Thoracic aorta (tissue), 2 donors: ENCODE results near the gene MBD5. TPM values are rescaled to one million over a fixed set of nuclear protein-coding genes. Genes with fewer than 3 reads are reported as not detected.

Source experiments
- ATAC-seq: fragments of 150-250 bp; one replicate; pipeline ENCODE4 v1.8.0; 2017; ENCODE audit warnings: low read depth; ENCODE audit not compliant: insufficient number of reproducible peaks, low FRiP score
- DNase-seq: peaks from one replicate; pipeline ENCODE4 v3.0.0-alpha.2; 2020; ENCODE audit warnings: low spot score
- H3K27ac ChIP-seq, 2 donors: fragments of 200-600 bp; sonication (generic); 1 replicate in 1 of 2; 2 replicates in 1 of 2; pipeline ENCODE4 v1.5.1; 2016; ENCODE audit warnings: mild to moderate bottlenecking in 2 of 2, moderate library complexity in 2 of 2
- H3K27me3 ChIP-seq: fragments of 200-600 bp; sonication (generic); replicated peaks from 2 replicates; pipeline ENCODE4 v1.6.0; 2016; ENCODE audit warnings: mild to moderate bottlenecking; ENCODE audit not compliant: insufficient read depth
- H3K36me3 ChIP-seq: fragments of 200-600 bp; sonication (generic); one replicate; pipeline ENCODE4 v1.5.1; 2016
- H3K4me1 ChIP-seq, 2 donors: fragments of 200-600 bp; sonication (generic); 1 replicate in 1 of 2; 2 replicates in 1 of 2; pipeline versions ENCODE4 v1.5.1 to v1.6.0; 2016; ENCODE audit warnings: low read depth in 2 of 2, mild to moderate bottlenecking in 1 of 2; ENCODE audit not compliant: control insufficient read depth in 1 of 2
- H3K4me3 ChIP-seq: fragments of 200-600 bp; sonication (generic); 2 replicates; pipeline ENCODE4 v1.5.1; 2016; ENCODE audit warnings: mild to moderate bottlenecking
- H3K9me3 ChIP-seq: fragments of 200-600 bp; sonication (generic); 2 replicates; pipeline ENCODE4 v1.5.1; 2016
- total RNA-seq, 2 donors: library from RNA; depleted of rRNA; stranded (reverse); fragments of >200 nt; gene quantifications; one replicate each; pipeline versions ENCODE4 v1.1.0 to v1.2.3, GENCODE V29; 2016
- TF ChIP-seq, protein P1 (sequence below): fragments of 200-600 bp; sonication (generic); IDR thresholded peaks from one replicate; pipeline ENCODE4 v1.5.1; 2019; ENCODE audit warnings: antibody characterized with exemption

Gene MBD5
- total RNA-seq, 2 donors from 2014 or later: 35.1 to 50.3 TPM

DNA sequence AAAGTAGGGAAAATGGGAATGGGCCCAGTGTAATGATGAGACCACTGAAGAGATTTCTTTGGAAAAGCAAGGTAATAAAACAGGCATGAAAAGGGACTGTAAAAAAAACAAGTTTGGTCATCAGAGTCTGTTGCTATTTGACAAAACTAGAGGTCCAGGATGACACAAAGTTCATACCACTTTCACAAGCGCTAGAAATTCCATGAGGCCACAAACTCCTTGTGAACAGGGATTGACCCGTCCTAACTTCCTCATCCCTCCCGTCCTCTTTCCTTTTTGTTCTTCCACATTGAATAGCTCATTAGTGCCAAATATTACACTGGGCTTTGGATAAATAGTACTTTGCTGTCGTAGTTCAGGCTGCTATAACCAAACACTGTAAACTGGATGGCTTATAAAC lies 434.9 kb downstream of the MBD5 start:
- H3K4me3 ChIP-seq: no peak overlapping the region
- no peaks in the 10 kb centered on the region for H3K9me3 ChIP-seq
- no peaks in the 10 kb centered on the region for H3K36me3 ChIP-seq
- H3K27ac ChIP-seq: no peak overlapping the region
- no peaks in the 10 kb centered on the region for H3K27me3 ChIP-seq
- DNase-seq (no peak), ATAC-seq (no peak)
- TF ChIP-seq, protein P1, sequence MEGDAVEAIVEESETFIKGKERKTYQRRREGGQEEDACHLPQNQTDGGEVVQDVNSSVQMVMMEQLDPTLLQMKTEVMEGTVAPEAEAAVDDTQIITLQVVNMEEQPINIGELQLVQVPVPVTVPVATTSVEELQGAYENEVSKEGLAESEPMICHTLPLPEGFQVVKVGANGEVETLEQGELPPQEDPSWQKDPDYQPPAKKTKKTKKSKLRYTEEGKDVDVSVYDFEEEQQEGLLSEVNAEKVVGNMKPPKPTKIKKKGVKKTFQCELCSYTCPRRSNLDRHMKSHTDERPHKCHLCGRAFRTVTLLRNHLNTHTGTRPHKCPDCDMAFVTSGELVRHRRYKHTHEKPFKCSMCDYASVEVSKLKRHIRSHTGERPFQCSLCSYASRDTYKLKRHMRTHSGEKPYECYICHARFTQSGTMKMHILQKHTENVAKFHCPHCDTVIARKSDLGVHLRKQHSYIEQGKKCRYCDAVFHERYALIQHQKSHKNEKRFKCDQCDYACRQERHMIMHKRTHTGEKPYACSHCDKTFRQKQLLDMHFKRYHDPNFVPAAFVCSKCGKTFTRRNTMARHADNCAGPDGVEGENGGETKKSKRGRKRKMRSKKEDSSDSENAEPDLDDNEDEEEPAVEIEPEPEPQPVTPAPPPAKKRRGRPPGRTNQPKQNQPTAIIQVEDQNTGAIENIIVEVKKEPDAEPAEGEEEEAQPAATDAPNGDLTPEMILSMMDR: no peak
- H3K4me1 ChIP-seq: peaks cover 18 to 32% of the 10 kb centered on the region in 2 donors

DNA sequence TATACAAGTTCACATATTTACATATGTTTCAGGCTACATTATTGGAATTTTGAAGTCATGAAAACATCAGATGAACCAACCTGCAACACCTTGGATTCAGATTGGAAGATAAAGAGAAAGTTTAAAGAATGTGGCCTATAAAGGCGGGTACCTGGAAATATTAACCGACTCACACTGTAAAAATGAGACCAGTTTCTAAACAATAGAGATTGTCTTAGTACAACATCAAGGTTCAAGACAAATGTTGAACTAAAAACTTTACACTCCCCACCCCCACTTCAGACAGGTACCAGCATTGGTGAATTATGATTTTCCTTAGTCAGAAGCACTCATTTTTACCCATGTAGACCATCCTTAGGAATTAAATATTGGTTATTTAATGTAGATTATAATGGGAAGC lies 437.3 kb downstream of the MBD5 start:
- Histone ChIP-seq H3K27ac (peak overlapping the region in 1 of 2 donors; percentile 65), H3K36me3 (no peaks in the 10 kb centered on the region), H3K4me3 (no peak overlapping the region), H3K27me3 (no peaks in the 10 kb centered on the region), H3K9me3 (no peaks in the 10 kb centered on the region), H3K4me1 (peaks cover 25 to 50% of the 10 kb centered on the region in 2 donors)
- DNase-seq (no peak), ATAC-seq (no peak)
- TF ChIP-seq, protein P1: no peak

DNA sequence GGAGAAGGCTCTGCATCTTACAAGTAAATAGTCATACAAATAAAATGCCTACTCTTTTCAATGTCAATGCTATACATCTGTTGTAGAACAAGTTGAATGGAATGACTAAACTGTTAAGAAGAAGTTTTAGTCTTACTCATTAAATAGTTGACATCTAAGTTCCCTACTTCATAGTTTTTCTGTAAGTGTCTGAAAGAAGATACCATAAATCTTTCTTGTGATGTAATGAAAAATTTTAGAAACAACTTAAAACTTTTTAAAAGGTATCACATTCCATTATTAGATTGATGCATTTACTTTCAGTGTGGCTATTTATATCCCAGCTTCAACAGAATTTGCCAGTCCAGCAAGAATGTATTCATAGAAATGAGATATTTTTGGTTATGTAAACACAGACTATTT lies 438.5 kb downstream of the MBD5 start:
- Histone ChIP-seq H3K4me1 (peaks cover 25 to 62% of the 10 kb centered on the region in 2 donors), H3K4me3 (no peak overlapping the region), H3K36me3 (no peaks in the 10 kb centered on the region), H3K27me3 (no peaks in the 10 kb centered on the region), H3K9me3 (no peaks in the 10 kb centered on the region), H3K27ac (peak overlapping the region in 1 of 2 donors; percentile 65)
- ATAC-seq (no peak), DNase-seq (no peak)
- TF ChIP-seq, protein P1: no peak

DNA sequence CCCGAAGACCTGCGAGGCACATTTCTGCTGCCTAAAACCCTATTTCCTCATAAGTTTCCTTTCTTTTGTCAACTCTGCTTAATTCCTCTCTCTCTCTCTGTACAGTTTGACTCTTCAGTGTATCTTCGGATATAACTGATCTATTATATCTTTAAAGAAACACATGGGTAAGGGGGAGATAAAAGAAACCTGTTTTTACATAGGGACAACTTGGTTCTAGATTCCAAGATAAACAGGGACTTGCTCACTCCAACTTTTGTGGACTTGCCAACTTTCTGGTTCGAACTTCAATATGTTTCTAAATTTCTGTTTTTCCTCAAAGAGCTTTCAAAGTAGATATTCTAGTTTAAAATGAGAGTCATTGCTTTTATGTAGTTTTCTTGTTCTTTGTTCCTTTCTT lies 441.0 kb downstream of the MBD5 start:
- Histone ChIP-seq H3K27me3 (no peaks in the 10 kb centered on the region), H3K36me3 (no peaks in the 10 kb centered on the region), H3K27ac (peak overlapping the region; percentile 32 to 65), H3K9me3 (no peaks in the 10 kb centered on the region), H3K4me3 (peak overlapping the region; percentile 10), H3K4me1 (peaks cover 25 to 67% of the 10 kb centered on the region in 2 donors)
- TF ChIP-seq, protein P1: no peak
- ATAC-seq (no peak), DNase-seq (no peak)

DNA sequence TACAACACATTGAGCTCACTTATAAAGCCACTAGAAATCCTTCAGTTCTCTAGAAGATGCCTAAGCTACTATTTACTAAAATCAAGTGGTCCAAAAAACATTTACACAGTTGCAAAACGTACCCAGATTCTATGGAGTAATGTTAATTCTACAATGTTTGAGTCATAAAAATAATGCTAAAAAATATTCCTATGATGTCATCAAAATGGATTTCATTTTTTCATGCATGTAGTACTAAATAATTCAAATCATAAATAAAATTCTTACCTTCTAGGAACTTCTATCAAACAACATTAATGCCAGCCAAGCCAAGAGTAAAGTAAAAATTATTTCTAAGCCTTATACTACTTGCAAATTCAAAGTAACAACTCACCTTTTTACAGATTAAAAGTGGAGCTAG lies 454.7 kb downstream of the MBD5 start:
- no peak overlapping the region for H3K4me3 ChIP-seq
- TF ChIP-seq, protein P1: no peak
- H3K9me3 ChIP-seq: no peaks in the 10 kb centered on the region
- no peaks in the 10 kb centered on the region for H3K36me3 ChIP-seq
- DNase-seq: no peak
- H3K27me3 ChIP-seq: no peaks in the 10 kb centered on the region
- no peak overlapping the region for H3K27ac ChIP-seq
- ATAC-seq: no peak
- no peaks in the 10 kb centered on the region for H3K4me1 ChIP-seq
